Caco-2 (cell line): ENCODE measurements around the gene ADM. TPM values are rescaled to one million over a fixed set of nuclear protein-coding genes. Genes with fewer than 3 reads are reported as not detected.

Experiments used
- BruUV-seq: library from RNA; stranded (reverse); fragments of 400-500 nt; replicated peaks from 2 replicates; lab custom pipeline; 2021; lab: Mats Ljungman, UMichigan
- CTCF ChIA-PET: fragments of 300-600 bp; sonication (Branson Sonifier 250); formaldehyde crosslinking; loops from one replicate; lab custom pipeline; 2022; ENCODE audit warnings: antibody characterized with exemption; lab: Charles Lee
- POLR2A ChIA-PET: fragments of 300-600 bp; sonication (Branson Sonifier 250); formaldehyde crosslinking; loops from one replicate; lab custom pipeline; 2022; ENCODE audit warnings: antibody characterized with exemption; lab: Charles Lee
- DNase-seq, 2 experiments: peaks; one replicate each; pipeline versions ENCODE4 v3.0.0 to v3.0.0-alpha.2; 2020 to 2022
- H3K27me3 ChIP-seq: replicated peaks from 2 replicates; pipeline ENCODE4 v1.6.0; 2011; ENCODE audit warnings: low read length; ENCODE audit not compliant: control insufficient read depth, insufficient read depth
- H3K36me3 ChIP-seq: 2 replicates; pipeline ENCODE4 v1.5.1; 2011; ENCODE audit warnings: low read length; ENCODE audit not compliant: control insufficient read depth, insufficient read depth
- H3K4me1 ChIP-seq: fragments of 250-450 bp; sonication (Bioruptor Pico); 2 replicates; pipeline ENCODE4 v1.5.1; 2020; ENCODE audit warnings: mild to moderate bottlenecking
- H3K4me3 ChIP-seq: 2 replicates; pipeline ENCODE4 v1.5.1; 2011; ENCODE audit warnings: low read depth, mild to moderate bottlenecking, control low read depth, low read length
- H3K9me3 ChIP-seq: fragments of 250-450 bp; sonication (Bioruptor Pico); 2 replicates; pipeline ENCODE4 v1.5.1; 2020; ENCODE audit warnings: mild to moderate bottlenecking, moderate library complexity
- H3K27ac Mint-ChIP-seq: one replicate; pipeline ENCODE4 v1.8.0; 2022; ENCODE audit warnings: mixed read lengths; ENCODE audit not compliant: unreplicated experiment
- H3K27me3 Mint-ChIP-seq: one replicate; pipeline ENCODE4 v1.8.0; 2022; ENCODE audit warnings: mixed read lengths; ENCODE audit not compliant: insufficient read depth, unreplicated experiment
- H3K36me3 Mint-ChIP-seq: one replicate; pipeline ENCODE4 v1.8.0; 2022; ENCODE audit warnings: mild to moderate bottlenecking, mixed read lengths; ENCODE audit not compliant: insufficient read depth, unreplicated experiment
- H3K4me1 Mint-ChIP-seq: one replicate; pipeline ENCODE4 v1.8.0; 2022; ENCODE audit warnings: low read depth, mixed read lengths; ENCODE audit not compliant: unreplicated experiment
- H3K4me3 Mint-ChIP-seq: one replicate; pipeline ENCODE4 v1.8.0; 2022; ENCODE audit warnings: mild to moderate bottlenecking, moderate library complexity, mixed read lengths; ENCODE audit not compliant: unreplicated experiment
- H3K9me3 Mint-ChIP-seq: one replicate; pipeline ENCODE4 v1.8.0; 2022; ENCODE audit warnings: mixed read lengths; ENCODE audit not compliant: unreplicated experiment
- intact Hi-C: fragments of 100-400 bp; cut with micrococcal nuclease; formaldehyde crosslinking; loops from one replicate; pipeline ENCODE4 v1.10.0; 2022; ENCODE audit not compliant: unreplicated experiment
- total RNA-seq: library from RNA; stranded (reverse); gene quantifications from 2 replicates; pipeline ENCODE4 v1.2.3, GENCODE V29; 2022
- TF ChIP-seq, protein P1 (sequence below), 2 experiments: fragments of 200-600 bp in 1 of 2; IDR thresholded peaks; 1 replicate in 1 of 2; 2 replicates in 1 of 2; pipeline versions ENCODE4 v1.5.1 to v1.8.0; 2011 to 2022; ENCODE audit warnings: antibody characterized with exemption in 1 of 2, control low read depth in 1 of 2, inconsistent platforms in 1 of 2, low read depth in 1 of 2, low read length in 1 of 2, mild to moderate bottlenecking in 1 of 2, moderate library complexity in 1 of 2; ENCODE audit not compliant: insufficient read depth in 1 of 2, severe bottlenecking in 1 of 2, unreplicated experiment in 1 of 2

Gene ADM
- total RNA-seq, 1 experiment from 2014 or later: 127 TPM

DNA sequence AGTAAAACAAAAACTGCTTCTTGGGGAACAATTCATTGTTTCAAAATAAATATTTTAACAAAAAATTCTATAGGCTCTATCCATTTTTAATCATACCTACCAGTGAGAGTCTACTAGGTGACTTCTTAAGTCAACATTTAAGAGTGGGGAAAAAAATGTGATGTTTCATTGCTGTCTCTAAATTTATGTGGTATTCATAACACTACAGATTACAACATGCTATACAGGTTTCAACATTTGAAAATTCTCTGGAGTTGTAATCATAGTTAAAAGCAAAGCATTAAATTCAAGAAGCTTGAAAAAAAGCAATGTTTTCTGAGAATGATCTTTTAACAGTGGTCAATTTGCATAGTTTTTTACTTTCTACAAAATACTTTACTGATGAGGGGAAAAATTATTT lies 29.2 kb upstream of the ADM start:
- H3K4me1 ChIP-seq: peaks cover 2% of the 10 kb centered on the region; the same call in 1 of the 2 replicates
- intact Hi-C loops: no loop called here
- H3K27ac Mint-ChIP-seq: no peak overlapping the region
- H3K9me3 Mint-ChIP-seq: no peaks in the 10 kb centered on the region
- TF ChIP-seq, protein P1, sequence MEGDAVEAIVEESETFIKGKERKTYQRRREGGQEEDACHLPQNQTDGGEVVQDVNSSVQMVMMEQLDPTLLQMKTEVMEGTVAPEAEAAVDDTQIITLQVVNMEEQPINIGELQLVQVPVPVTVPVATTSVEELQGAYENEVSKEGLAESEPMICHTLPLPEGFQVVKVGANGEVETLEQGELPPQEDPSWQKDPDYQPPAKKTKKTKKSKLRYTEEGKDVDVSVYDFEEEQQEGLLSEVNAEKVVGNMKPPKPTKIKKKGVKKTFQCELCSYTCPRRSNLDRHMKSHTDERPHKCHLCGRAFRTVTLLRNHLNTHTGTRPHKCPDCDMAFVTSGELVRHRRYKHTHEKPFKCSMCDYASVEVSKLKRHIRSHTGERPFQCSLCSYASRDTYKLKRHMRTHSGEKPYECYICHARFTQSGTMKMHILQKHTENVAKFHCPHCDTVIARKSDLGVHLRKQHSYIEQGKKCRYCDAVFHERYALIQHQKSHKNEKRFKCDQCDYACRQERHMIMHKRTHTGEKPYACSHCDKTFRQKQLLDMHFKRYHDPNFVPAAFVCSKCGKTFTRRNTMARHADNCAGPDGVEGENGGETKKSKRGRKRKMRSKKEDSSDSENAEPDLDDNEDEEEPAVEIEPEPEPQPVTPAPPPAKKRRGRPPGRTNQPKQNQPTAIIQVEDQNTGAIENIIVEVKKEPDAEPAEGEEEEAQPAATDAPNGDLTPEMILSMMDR (IDR thresholded peaks at IDR 0.05; ENCODE audit: insufficient read depth in 1 of 2, low read depth in 1 of 2, low read length in 1 of 2, severe bottlenecking in 1 of 2, unreplicated experiment in 1 of 2): no peak
- ChIA-PET CTCF (no interaction called here), POLR2A (no interaction called here)
- DNase-seq: no peak
- no peaks in the 10 kb centered on the region for H3K4me1 Mint-ChIP-seq
- no peaks in the 10 kb centered on the region for H3K27me3 Mint-ChIP-seq
- no peak overlapping the region for H3K4me3 Mint-ChIP-seq
- no peak overlapping the region for H3K4me3 ChIP-seq
- H3K36me3 Mint-ChIP-seq: no peaks in the 10 kb centered on the region
- BruUV-seq: no TSS peak
- no peaks in the 10 kb centered on the region for H3K9me3 ChIP-seq
- no peaks in the 10 kb centered on the region for H3K27me3 ChIP-seq
- no peaks in the 10 kb centered on the region for H3K36me3 ChIP-seq

DNA sequence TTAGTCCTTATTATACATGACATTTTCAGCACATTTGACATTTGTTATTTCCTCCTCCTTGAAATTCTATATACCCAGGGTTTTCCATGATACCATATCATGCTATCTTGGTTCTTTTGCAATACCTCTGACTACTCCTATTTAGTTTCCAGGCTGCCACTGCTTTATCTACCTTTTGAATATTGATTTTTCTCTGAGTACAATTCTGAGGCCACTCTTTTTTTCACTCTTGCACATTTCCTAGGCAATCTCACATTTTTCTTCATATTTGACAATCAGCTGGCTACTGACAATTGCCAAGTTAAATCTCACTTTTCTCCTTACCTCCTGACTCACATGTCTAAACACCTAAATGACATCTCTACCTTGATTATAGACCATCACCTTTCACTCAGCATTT lies 22.8 kb upstream of the ADM start:
- Mint-ChIP-seq H3K27me3 (no peaks in the 10 kb centered on the region), H3K4me3 (no peak overlapping the region), H3K9me3 (no peaks in the 10 kb centered on the region), H3K27ac (no peak overlapping the region), H3K36me3 (no peaks in the 10 kb centered on the region), H3K4me1 (no peaks in the 10 kb centered on the region)
- no peak for DNase-seq
- no peaks in the 10 kb centered on the region for H3K27me3 ChIP-seq
- H3K36me3 ChIP-seq: no peaks in the 10 kb centered on the region
- ChIA-PET CTCF (no interaction called here), POLR2A (no interaction called here)
- BruUV-seq: no TSS peak
- H3K4me3 ChIP-seq: no peak overlapping the region
- H3K9me3 ChIP-seq: no peaks in the 10 kb centered on the region
- TF ChIP-seq, protein P1 (IDR thresholded peaks at IDR 0.05; ENCODE audit: insufficient read depth in 1 of 2, low read depth in 1 of 2, low read length in 1 of 2, severe bottlenecking in 1 of 2, unreplicated experiment in 1 of 2): no peak
- H3K4me1 ChIP-seq: peaks cover 9% of the 10 kb centered on the region
- intact Hi-C loops: no loop called here

DNA sequence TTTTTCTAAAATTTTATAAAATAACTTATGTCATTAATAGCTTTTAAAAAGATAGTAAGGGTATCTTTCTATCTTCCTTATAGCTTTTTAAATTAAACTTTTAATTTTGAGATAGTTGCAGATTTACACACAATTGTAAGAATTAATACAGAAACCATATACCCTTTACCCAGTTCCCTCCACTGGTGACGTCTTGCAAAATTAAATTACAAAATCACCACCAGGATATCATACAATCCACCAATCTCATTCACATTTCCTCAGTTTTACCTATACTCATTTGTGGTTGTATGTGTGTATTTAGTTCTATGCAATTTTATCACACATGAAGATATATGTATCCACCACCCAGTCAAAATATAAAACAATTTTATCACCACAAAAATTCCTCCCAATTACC lies 20.9 kb upstream of the ADM start:
- intact Hi-C loops: no loop called here
- no peaks in the 10 kb centered on the region for H3K9me3 ChIP-seq
- no peaks in the 10 kb centered on the region for H3K27me3 ChIP-seq
- BruUV-seq: no TSS peak
- Mint-ChIP-seq H3K9me3 (no peaks in the 10 kb centered on the region), H3K27ac (no peak overlapping the region), H3K4me1 (no peaks in the 10 kb centered on the region), H3K36me3 (no peaks in the 10 kb centered on the region), H3K4me3 (no peak overlapping the region), H3K27me3 (no peaks in the 10 kb centered on the region)
- ChIA-PET CTCF (no interaction called here), POLR2A (no interaction called here)
- H3K4me1 ChIP-seq: peaks cover 15% of the 10 kb centered on the region
- no peak for DNase-seq
- no peaks in the 10 kb centered on the region for H3K36me3 ChIP-seq
- H3K4me3 ChIP-seq: no peak overlapping the region
- TF ChIP-seq, protein P1 (IDR thresholded peaks at IDR 0.05; ENCODE audit: insufficient read depth in 1 of 2, low read depth in 1 of 2, low read length in 1 of 2, severe bottlenecking in 1 of 2, unreplicated experiment in 1 of 2): no peak
